GM23338 (cell line): ENCODE measurements around the gene FASTKD3.

ENCODE experiments used
- CREB1 ChIP-seq: fragments of 250-450 bp; sonication (Bioruptor Pico); IDR thresholded peaks from 2 replicates; pipeline ENCODE4 v1.5.0; 2020; ENCODE audit warnings: low read depth, mild to moderate bottlenecking, moderate library complexity
- CTCF ChIP-seq, 2 experiments: fragments of 200-600 bp in 1 of 2; sonication (generic) in 1 of 2; conservative IDR thresholded peaks; 2 replicates each; pipeline versions ENCODE4 v1.5.1 to v1.6.1; 2016 to 2017; ENCODE audit warnings: antibody characterized with exemption in 2 of 2, low read depth in 2 of 2, mild to moderate bottlenecking in 2 of 2, moderate library complexity in 1 of 2
- EZH2 ChIP-seq: fragments of 200-600 bp; sonication (generic); IDR thresholded peaks from one replicate; pipeline ENCODE4 v1.8.0; 2017; ENCODE audit warnings: antibody characterized with exemption, mild to moderate bottlenecking, low read depth; ENCODE audit not compliant: unreplicated experiment
- JUNB ChIP-seq: IDR thresholded peaks from one replicate; pipeline ENCODE4 v1.6.1; 2016; ENCODE audit warnings: antibody characterized with exemption; ENCODE audit not compliant: unreplicated experiment

- no peak for TF ChIP-seq CREB1 (CRISPR knock-in tag)
- no peak for TF ChIP-seq CTCF (conservative IDR thresholded peaks at IDR 0.05; ENCODE audit: low read depth in 2 of 2)
- no peak for TF ChIP-seq JUNB
- no peak for TF ChIP-seq EZH2
These were observed 9.6 kb upstream of the FASTKD3 start for GRCh38 chr5:7878381-7878873.
